WI38 (cell line): ENCODE measurements around the gene CEACAM7.

Source experiments
- H3K4me3 ChIP-seq: 2 replicates; pipeline ENCODE4 v1.5.1; 2011; ENCODE audit warnings: low read depth, mild to moderate bottlenecking, control low read depth, low read length
- TF ChIP-seq, protein P1 (sequence below): IDR thresholded peaks from 2 replicates; pipeline ENCODE4 v1.5.1; 2012; ENCODE audit warnings: low read depth, mild to moderate bottlenecking, control low read depth, low read length

The CEACAM7 gene

GRCh38 chr19:41688098-41688497 lies at the start of gene CEACAM7:
Gene CEACAM7 (minus strand): TSS chr19:41688270. CDS start chr19:41688165, 105 bp downstream.
- H3K4me3 ChIP-seq = no peak within 1 kb of the TSS
- TF ChIP-seq, protein P1, sequence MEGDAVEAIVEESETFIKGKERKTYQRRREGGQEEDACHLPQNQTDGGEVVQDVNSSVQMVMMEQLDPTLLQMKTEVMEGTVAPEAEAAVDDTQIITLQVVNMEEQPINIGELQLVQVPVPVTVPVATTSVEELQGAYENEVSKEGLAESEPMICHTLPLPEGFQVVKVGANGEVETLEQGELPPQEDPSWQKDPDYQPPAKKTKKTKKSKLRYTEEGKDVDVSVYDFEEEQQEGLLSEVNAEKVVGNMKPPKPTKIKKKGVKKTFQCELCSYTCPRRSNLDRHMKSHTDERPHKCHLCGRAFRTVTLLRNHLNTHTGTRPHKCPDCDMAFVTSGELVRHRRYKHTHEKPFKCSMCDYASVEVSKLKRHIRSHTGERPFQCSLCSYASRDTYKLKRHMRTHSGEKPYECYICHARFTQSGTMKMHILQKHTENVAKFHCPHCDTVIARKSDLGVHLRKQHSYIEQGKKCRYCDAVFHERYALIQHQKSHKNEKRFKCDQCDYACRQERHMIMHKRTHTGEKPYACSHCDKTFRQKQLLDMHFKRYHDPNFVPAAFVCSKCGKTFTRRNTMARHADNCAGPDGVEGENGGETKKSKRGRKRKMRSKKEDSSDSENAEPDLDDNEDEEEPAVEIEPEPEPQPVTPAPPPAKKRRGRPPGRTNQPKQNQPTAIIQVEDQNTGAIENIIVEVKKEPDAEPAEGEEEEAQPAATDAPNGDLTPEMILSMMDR = no peak

DNA sequence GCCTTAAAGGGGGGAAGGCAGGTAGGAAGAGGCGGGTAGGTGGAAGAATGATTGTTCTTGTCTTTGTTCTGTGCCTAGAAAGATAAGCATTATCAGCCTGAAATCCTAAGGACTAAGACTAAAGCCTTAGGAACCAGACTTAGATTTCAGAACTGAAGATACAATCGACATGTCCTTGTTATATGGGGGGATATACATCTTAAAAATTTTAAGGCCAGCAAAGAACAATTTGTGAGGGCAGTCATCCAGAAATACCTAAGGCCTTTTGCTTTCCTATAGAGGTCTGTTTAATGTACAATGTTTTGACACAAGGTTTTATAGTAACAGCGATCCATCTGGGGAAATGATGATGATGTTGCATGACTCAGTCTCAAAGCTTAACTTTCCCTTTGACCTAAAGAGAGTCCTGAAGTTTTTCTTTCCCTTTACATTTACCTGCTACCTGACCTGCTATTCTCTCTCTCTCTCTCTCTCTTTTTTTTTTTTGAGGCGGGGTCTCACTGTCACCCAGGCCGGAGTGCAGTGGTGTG lies 47.1 kb upstream of the CEACAM7 start:
- no peak overlapping the region for H3K4me3 ChIP-seq
- TF ChIP-seq, protein P1 = no peak

DNA sequence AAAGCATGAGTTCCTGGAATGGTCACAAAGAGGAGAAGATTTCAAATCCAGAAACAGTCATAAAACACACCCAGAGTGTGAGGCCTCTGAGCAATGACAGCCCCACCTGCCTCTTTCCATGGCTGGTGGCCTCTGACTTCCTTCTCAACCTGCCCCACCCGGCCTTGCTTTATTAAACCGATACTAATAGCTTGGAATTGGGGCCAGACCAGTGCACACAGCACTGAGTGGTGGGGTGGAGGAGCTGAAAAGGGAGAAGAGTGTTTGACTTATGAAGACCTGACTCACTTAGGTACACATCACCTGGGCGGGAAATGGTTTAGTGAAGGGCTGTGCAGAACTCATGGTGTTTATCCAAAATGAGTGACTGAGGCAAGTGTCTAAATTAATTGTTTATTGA lies 46.5 kb upstream of the CEACAM7 start:
- no peak overlapping the region for H3K4me3 ChIP-seq

GRCh38 chr19:41734156-41734555 lies 46.1 kb upstream of the CEACAM7 start:
- no peak overlapping the region for H3K4me3 ChIP-seq
- TF ChIP-seq, protein P1 = no peak

More for the DNA sequence above, 46.5 kb upstream of the CEACAM7 start:
- TF ChIP-seq, protein P1 = no peak

GRCh38 chr19:41726493-41726892 lies 38.4 kb upstream of the CEACAM7 start:
- H3K4me3 ChIP-seq = no peak overlapping the region
- TF ChIP-seq, protein P1 = no peak

- TF ChIP-seq, protein P1 = no peak
These were observed 32.0 kb upstream of the CEACAM7 start for GRCh38 chr19:41720103-41720502.

DNA sequence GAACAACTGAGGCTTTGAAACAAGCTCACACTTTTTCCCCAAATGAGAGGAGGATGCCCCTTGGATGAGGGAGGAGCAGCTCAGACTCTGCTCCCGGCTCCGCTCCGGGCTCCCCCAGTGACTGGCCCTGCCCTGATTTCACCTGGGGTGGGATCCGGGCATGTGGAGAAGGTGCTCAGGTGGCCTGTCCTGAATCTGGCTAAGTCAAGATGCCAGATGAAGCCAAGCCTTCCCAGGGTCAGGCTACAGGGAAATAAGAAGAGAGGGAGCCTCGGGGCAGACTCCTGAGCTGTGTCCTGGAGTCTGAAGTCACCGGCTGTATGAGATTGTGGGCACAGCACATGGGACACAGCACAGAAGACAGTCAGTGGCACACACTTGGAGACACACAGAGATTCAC lies 30.7 kb upstream of the CEACAM7 start:
- H3K4me3 ChIP-seq = no peak overlapping the region
- TF ChIP-seq, protein P1 = no peak

More at GRCh38 chr19:41720103-41720502, 32.0 kb upstream of the CEACAM7 start:
- H3K4me3 ChIP-seq = no peak overlapping the region
